Esophagus muscularis mucosa (tissue), 4 donors: ENCODE results near the gene CNST. TPM values are rescaled to one million over a fixed set of nuclear protein-coding genes. Genes with fewer than 3 reads are reported as not detected.
"Not testable (repeated sequence)": the region's sequence is repeated elsewhere in the genome, so short reads cannot be mapped to it uniquely, and the experiment has no call there.

Experiments used
- DNase-seq: peaks from one replicate; pipeline ENCODE4 v3.0.0-alpha.2; 2017; ENCODE audit errors: extremely low spot score
- H3K27ac ChIP-seq, 4 donors: fragments of 200-600 bp; sonication (generic); replicated peaks in 1 of 4; 1 replicate in 3 of 4; 2 replicates in 1 of 4; pipeline ENCODE4 v1.5.1; 2016 to 2019; ENCODE audit warnings: mild to moderate bottlenecking in 1 of 4
- H3K27me3 ChIP-seq, 4 donors: fragments of 200-600 bp; sonication (generic); one replicate each; pipeline versions ENCODE4 v1.5.1 to v1.6.0; 2016 to 2019
- H3K36me3 ChIP-seq, 4 donors: fragments of 200-600 bp; sonication (generic); one replicate each; pipeline ENCODE4 v1.5.1; 2016 to 2019
- H3K4me1 ChIP-seq, 4 donors: fragments of 200-600 bp; sonication (generic); one replicate each; pipeline ENCODE4 v1.5.1; 2016 to 2019
- H3K4me3 ChIP-seq, 4 donors: fragments of 200-600 bp; sonication (generic); 1 replicate in 2 of 4; 2 replicates in 2 of 4; pipeline ENCODE4 v1.5.1; 2016 to 2019; ENCODE audit warnings: mild to moderate bottlenecking in 4 of 4, moderate library complexity in 1 of 4
- H3K9me3 ChIP-seq, 4 donors: fragments of 200-600 bp; sonication (generic); 1 replicate in 3 of 4; 2 replicates in 1 of 4; pipeline ENCODE4 v1.5.1; 2016 to 2019
- EP300 ChIP-seq: sonication (generic); formaldehyde crosslinking; IDR thresholded peaks from one replicate; pipeline ENCODE4 v1.6.1; 2017; ENCODE audit warnings: antibody characterized with exemption
- POLR2A ChIP-seq: fragments of 450-650 bp; IDR thresholded peaks from one replicate; pipeline ENCODE4 v1.6.1; 2017; ENCODE audit warnings: antibody characterized with exemption, moderate library complexity, mild to moderate bottlenecking, low read depth
- POLR2AphosphoS5 ChIP-seq, 2 donors: sonication (generic); formaldehyde crosslinking; IDR thresholded peaks; one replicate each; pipeline ENCODE4 v1.6.1; 2017; ENCODE audit warnings: antibody characterized with exemption in 2 of 2
- WGBS: methylation state at CpG from one replicate; pipeline ENCODE4 v1.1.5; 2018; 5-methylcytosine and 5-hydroxymethylcytosine counted together
- intact Hi-C: fragments of 100-400 bp; cut with DNase I; formaldehyde crosslinking; loops from one replicate; pipeline ENCODE4 v1.15.1; 2023
- total RNA-seq, 4 donors: library from RNA; depleted of rRNA; stranded (reverse); fragments of >200 nt; gene quantifications; one replicate each; pipeline versions ENCODE4 v1.1.0 to v1.2.1, GENCODE V29; 2016
- TF ChIP-seq, protein P1 (sequence below), 3 experiments: fragments of 200-600 bp in 2 of 3; fragments of 450-650 bp in 1 of 3; sonication (generic) in 2 of 3; IDR thresholded peaks; one replicate each; pipeline ENCODE4 v1.5.1; 2017 to 2019; ENCODE audit warnings: antibody characterized with exemption in 3 of 3, mild to moderate bottlenecking in 2 of 3, moderate library complexity in 1 of 3

CNST gene
- total RNA-seq, 4 donors from 2014 or later, result 55.4 to 74.7 (median 61.9) TPM

DNA sequence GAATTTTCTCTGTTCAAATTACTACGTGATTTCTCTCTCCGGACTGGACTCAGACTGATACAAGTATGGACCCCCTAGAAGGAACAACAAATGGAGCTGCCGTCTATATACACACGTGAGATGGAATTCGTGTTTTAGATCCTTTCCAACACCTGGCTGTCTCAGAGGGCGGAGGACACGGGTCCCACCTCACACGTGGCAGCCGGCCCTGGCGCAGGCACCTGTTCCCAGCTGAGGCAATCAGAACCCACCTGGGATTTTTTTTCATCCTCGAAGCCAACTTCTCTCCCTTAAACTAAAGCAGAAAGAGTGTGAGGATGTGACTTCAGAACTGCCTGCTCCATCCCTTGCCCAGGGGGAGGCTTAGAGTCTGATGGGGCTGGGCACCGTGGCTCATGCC lies 123.8 kb downstream of the CNST start:
- no peaks in the 10 kb centered on the region for H3K36me3 ChIP-seq
- TF ChIP-seq POLR2A, result no peak
- TF ChIP-seq, protein P1, sequence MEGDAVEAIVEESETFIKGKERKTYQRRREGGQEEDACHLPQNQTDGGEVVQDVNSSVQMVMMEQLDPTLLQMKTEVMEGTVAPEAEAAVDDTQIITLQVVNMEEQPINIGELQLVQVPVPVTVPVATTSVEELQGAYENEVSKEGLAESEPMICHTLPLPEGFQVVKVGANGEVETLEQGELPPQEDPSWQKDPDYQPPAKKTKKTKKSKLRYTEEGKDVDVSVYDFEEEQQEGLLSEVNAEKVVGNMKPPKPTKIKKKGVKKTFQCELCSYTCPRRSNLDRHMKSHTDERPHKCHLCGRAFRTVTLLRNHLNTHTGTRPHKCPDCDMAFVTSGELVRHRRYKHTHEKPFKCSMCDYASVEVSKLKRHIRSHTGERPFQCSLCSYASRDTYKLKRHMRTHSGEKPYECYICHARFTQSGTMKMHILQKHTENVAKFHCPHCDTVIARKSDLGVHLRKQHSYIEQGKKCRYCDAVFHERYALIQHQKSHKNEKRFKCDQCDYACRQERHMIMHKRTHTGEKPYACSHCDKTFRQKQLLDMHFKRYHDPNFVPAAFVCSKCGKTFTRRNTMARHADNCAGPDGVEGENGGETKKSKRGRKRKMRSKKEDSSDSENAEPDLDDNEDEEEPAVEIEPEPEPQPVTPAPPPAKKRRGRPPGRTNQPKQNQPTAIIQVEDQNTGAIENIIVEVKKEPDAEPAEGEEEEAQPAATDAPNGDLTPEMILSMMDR (IDR thresholded peaks at IDR 0.05), result no peak
- TF ChIP-seq POLR2AphosphoS5 (IDR thresholded peaks at IDR 0.05), result no peak
- no peak for TF ChIP-seq EP300
- peaks cover 9 to 13% (median 12%) of the 10 kb centered on the region in 4 donors for H3K4me1 ChIP-seq
- H3K4me3 ChIP-seq, result peak overlapping the region; percentile 40 to 59 (median 44)
- peaks cover 0 to 6% (median 0%) of the 10 kb centered on the region in 4 donors for H3K9me3 ChIP-seq
- 60% methylated on average over 11 of the region's 12 CpGs for WGBS
- no peak for DNase-seq
- H3K27ac ChIP-seq, result peak overlapping the region in 1 of 4 donors; percentile 20
- intact Hi-C loops, result no loop called here
- H3K27me3 ChIP-seq, result no peaks in the 10 kb centered on the region

DNA sequence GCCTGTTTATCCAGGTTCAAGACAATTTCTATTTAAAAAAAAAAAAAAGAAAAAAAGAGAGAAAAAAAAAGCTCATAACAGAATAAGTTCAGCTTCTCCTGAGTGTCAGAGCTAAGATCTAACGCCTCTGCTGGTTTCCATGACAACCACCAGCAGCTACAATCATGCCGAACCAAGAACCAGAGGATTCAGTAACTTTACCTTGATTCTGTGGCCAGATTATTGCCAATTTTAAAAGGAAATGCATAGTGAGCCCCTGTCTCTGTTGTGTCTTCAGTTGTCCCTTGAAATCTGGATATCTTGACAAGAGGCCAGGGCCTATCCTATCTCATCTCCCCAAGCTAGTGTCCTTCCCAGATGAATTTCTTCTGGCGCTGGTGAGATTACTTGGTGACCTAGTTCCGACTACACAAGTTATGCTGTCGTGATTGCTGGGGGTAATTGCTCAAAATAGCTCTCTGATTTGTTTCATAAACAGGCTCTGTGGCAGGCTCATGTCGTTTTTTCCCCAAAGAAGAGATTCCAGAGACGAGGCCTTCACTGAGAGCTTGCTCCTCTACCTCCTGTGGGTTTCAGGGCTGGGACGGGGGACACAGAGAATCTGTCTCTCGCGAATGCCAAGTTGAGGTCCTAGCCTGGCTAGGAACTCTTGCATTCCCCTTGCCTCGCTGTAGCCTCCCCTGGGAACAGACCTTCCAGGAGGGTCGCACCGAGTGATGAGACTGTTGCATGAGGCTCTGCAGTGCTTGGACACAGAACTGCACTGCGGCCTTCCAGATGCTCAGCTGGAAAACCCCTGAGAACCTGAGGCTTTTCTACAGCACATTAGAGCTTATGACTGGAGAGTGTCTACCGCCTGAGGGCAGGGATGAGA lies 125.6 kb downstream of the CNST start:
- H3K4me3 ChIP-seq, result no peak overlapping the region
- peak overlapping the region in 2 of 4 donors; percentile 12 to 51 for H3K27ac ChIP-seq
- H3K36me3 ChIP-seq, result no peaks in the 10 kb centered on the region
- H3K4me1 ChIP-seq, result peaks cover 9 to 19% (median 14%) of the 10 kb centered on the region in 4 donors
- no peak for DNase-seq
- 81% methylated on average over 12 of the region's 15 CpGs for WGBS
- peaks cover 0 to 6% (median 0%) of the 10 kb centered on the region in 4 donors for H3K9me3 ChIP-seq
- intact Hi-C loops, result no loop called here
- H3K27me3 ChIP-seq, result no peaks in the 10 kb centered on the region
- TF ChIP-seq EP300, result no peak
- TF ChIP-seq, protein P1 (IDR thresholded peaks at IDR 0.05), result no peak
- TF ChIP-seq POLR2AphosphoS5 (IDR thresholded peaks at IDR 0.05), result no peak
- no peak for TF ChIP-seq POLR2A

DNA sequence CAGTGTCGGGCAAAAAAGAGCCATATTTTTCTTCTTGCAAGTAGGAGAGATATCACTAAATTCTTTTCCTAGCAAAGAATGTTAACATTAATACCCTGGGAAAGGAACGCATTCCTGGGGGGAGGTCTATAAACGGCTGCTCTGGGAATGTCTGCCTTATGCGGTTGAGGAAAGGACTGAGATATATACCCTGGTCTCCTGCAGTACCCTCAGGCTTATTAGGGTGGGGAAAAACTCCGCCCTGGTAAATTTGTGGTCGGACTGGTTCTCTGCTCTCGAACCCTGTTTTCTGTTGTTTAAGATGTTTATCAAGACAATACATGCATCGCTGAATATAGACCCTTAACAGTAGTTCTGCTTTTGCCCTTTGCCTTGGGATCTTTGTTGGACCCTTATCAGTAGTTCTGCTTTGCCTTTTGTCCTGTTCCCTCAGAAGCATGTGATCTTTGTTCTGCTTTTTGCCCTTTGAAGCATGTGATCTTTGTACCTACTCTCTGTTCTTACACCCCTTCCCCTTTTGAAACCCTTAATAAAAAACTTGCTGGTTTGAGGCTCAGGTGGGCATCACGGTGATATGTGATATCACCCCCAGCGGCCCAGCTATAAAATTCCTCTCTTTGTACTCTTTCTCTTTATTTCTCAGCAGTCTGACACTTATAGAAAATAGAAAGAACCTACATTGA lies 128.1 kb downstream of the CNST start:
- H3K4me1 ChIP-seq, result peaks cover 11 to 27% (median 21%) of the 10 kb centered on the region in 4 donors
- H3K27ac ChIP-seq, DNase-seq, H3K27me3 ChIP-seq, H3K4me3 ChIP-seq, H3K9me3 ChIP-seq, H3K36me3 ChIP-seq, intact Hi-C loops: not testable (repeated sequence)
- WGBS, result 91% methylated on average over 10 of the region's 10 CpGs

DNA sequence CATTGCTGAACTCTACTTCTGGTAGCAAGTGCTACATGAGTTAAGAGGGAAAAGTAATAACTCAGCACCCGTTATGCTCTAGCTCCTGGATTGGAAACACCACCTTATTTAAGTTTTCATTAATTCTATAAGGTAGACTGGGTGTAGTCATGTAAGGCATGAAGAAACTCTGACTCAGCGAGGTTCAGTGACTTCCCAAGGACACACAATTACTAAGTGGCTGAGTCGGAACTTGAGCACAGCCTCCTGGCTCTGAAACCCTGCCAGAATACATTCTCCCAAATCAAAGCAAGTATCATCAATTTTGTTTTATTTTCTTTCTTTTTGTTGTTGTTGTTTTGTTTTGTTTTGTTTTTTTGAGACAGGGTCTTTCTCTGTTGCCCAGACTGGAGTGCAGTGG lies 128.9 kb downstream of the CNST start:
- Histone ChIP-seq H3K9me3 (peaks cover 0 to 6% (median 0%) of the 10 kb centered on the region in 4 donors), H3K27ac (no peak overlapping the region), H3K4me1 (peaks cover 7 to 21% (median 15%) of the 10 kb centered on the region in 4 donors), H3K27me3 (no peaks in the 10 kb centered on the region), H3K4me3 (no peak overlapping the region), H3K36me3 (no peaks in the 10 kb centered on the region)
- TF ChIP-seq, protein P1 (IDR thresholded peaks at IDR 0.05), result no peak
- TF ChIP-seq POLR2A (no peak), POLR2AphosphoS5 (IDR thresholded peaks at IDR 0.05) (no peak), EP300 (no peak)
- no peak for DNase-seq
- WGBS, result 86% methylated on average over 3 of the region's 3 CpGs
- intact Hi-C loops, result loop anchor here (5.0 kb wide), 1 partner anchor 48 kb away; no protein-coding TSS in a partner anchor

DNA sequence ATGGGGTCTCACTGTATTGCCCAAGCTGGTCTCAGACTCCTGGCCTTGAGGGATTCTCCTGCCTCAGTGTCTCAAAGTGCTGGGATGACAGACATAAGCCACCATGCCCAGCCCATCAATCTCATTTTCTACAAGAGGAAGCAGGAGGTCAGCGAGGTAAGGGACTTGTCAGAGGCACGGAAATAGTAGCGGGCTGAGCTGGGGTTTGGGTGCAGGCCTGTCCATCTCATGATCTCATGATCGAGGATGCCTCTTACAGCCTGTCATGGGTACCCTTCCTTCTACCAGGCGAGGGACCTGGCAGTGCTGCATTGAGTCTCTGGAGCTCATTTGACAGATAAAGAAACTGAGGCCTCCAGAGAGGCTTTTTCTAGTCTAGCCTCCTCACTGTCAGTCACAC lies 129.4 kb downstream of the CNST start:
- Histone ChIP-seq H3K9me3 (peaks cover 0 to 6% (median 0%) of the 10 kb centered on the region in 4 donors), H3K36me3 (no peaks in the 10 kb centered on the region), H3K27ac (no peak overlapping the region), H3K4me3 (no peak overlapping the region), H3K27me3 (no peaks in the 10 kb centered on the region), H3K4me1 (peaks cover 7 to 19% (median 14%) of the 10 kb centered on the region in 4 donors)
- intact Hi-C loops, result loop anchor here (2.0 to 5.0 kb wide), 2 partner anchors 48 to 197 kb away; no protein-coding TSS in a partner anchor
- no peak for DNase-seq
- TF ChIP-seq POLR2A, result no peak
- TF ChIP-seq, protein P1 (IDR thresholded peaks at IDR 0.05), result no peak
- no peak for TF ChIP-seq EP300
- no peak for TF ChIP-seq POLR2AphosphoS5 (IDR thresholded peaks at IDR 0.05)
- 90% methylated on average over 4 of the region's 5 CpGs for WGBS
